Measurements from ENCODE around the gene CHST15.

Gene CHST15

DNA sequence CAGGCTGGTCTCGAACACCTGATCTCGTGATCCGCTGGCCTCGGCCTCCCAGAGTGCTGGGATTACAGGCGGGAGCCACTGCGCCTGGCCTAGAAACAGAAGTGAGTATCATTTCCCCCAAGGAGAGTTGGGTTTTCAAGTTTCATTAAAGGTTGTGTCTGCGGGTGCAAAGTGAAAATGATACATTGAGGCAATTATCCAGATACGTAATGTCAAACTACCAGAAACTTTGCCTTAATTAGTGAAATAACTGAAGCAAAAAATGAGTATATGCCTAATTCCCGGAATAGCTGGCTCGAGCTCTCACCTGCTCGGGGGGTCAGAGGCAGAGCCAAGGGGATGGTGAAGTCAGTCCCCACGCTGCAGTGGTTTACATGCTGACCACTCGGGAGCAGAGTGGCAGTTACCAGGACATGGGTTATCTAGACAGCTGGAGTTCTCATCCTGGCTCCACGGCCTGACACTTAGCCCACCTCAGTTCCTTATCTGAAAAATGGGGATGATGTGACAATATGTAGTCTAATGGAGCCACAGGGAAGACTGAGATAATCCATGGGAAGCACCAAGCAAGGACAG is 25.5 kb downstream of the CHST15 start:
- CTCF ChIA-PET: no interaction called here
- no peak overlapping the region for H3K4me3 ChIP-seq (ENCODE audit: low read depth, low read length)
- POLR2A ChIA-PET: no interaction called here
- no peak for DNase-seq (ENCODE audit: low read depth, low spot score)
- TF ChIP-seq, protein P1, sequence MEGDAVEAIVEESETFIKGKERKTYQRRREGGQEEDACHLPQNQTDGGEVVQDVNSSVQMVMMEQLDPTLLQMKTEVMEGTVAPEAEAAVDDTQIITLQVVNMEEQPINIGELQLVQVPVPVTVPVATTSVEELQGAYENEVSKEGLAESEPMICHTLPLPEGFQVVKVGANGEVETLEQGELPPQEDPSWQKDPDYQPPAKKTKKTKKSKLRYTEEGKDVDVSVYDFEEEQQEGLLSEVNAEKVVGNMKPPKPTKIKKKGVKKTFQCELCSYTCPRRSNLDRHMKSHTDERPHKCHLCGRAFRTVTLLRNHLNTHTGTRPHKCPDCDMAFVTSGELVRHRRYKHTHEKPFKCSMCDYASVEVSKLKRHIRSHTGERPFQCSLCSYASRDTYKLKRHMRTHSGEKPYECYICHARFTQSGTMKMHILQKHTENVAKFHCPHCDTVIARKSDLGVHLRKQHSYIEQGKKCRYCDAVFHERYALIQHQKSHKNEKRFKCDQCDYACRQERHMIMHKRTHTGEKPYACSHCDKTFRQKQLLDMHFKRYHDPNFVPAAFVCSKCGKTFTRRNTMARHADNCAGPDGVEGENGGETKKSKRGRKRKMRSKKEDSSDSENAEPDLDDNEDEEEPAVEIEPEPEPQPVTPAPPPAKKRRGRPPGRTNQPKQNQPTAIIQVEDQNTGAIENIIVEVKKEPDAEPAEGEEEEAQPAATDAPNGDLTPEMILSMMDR (IDR thresholded peaks at IDR 0.05; ENCODE audit: insufficient read depth, low read length, missing control alignments): no peak

DNA sequence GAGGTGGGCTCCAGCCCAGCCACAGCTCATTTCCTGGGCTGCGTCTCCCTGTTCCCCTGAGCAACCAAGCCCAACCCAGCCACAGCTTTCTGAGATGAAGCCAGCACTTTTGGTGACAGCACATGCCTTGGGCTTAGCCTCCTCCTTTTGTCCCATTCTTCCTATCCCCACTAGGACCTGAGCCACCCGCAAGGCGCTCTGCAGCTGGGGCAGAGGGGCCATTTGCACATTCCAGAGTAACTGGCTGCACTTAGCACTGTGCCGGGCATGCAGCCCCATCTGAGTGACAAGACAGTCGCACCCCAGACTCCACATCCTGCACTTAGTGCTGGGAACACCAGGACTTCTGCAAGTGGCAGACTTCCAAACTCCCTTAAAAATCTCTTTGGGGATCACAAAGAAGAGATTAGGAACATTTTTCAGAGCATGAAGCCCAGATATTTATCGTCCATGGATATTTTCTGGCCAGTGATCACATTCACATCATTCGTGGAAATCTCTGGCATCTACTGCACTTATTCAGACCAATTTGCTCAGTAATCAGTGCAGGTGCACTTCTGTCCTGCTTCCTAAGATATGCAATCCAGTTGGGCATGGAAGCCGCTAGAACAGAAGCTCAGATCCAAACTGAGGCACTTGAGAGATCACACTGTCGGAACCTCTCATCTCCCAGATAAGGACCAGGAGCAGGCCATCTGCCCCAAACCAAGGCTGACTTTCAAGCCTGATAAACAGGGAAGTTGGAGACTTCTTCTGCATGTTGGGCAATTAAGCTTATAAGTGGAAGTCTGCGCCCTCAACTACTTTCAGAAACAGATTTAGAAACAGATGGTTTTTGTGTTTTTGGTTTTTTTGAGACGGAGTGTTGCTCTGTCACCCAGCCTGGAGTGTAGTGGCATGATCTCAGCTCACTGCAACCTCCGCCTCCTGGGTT is 26.4 kb downstream of the CHST15 start:
- CTCF ChIA-PET: no interaction called here
- TF ChIP-seq, protein P1 (IDR thresholded peaks at IDR 0.05; ENCODE audit: insufficient read depth, low read length, missing control alignments): no peak
- H3K4me3 ChIP-seq (ENCODE audit: low read depth, low read length): no peak overlapping the region
- DNase-seq (ENCODE audit: low read depth, low spot score): no peak
- POLR2A ChIA-PET: no interaction called here

DNA sequence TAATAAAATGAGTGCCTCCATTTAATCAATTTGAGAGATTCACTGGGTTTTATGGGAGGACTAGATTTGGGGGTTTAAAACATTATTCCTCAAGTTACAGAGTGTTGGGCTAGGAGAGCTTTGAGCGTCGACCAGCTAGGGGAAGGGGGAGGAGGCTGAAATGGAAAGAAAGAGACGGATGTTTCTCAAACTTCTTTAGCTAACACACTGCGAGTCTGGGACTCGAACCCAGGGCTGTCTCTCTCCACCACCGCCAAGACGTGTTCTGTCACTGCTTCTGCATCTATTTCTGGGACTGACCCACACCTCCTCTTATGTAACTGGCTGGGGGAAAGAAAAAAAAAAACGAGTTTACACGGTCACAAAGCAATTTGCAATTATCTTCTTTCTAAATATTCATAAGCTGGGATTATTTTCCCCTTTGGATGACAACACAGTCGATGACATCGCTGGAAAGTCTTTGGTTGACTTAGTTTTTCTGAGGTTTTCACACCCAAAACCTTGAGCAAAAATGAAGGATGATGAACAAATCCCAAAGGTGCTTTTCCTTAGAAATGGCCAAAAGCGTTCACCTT is 27.2 kb downstream of the CHST15 start:
- TF ChIP-seq, protein P1 (IDR thresholded peaks at IDR 0.05; ENCODE audit: insufficient read depth, low read length, missing control alignments): no peak
- ChIA-PET POLR2A (no interaction called here), CTCF (no interaction called here)
- no peak for DNase-seq (ENCODE audit: low read depth, low spot score)
- H3K4me3 ChIP-seq (ENCODE audit: low read depth, low read length): no peak overlapping the region

DNA sequence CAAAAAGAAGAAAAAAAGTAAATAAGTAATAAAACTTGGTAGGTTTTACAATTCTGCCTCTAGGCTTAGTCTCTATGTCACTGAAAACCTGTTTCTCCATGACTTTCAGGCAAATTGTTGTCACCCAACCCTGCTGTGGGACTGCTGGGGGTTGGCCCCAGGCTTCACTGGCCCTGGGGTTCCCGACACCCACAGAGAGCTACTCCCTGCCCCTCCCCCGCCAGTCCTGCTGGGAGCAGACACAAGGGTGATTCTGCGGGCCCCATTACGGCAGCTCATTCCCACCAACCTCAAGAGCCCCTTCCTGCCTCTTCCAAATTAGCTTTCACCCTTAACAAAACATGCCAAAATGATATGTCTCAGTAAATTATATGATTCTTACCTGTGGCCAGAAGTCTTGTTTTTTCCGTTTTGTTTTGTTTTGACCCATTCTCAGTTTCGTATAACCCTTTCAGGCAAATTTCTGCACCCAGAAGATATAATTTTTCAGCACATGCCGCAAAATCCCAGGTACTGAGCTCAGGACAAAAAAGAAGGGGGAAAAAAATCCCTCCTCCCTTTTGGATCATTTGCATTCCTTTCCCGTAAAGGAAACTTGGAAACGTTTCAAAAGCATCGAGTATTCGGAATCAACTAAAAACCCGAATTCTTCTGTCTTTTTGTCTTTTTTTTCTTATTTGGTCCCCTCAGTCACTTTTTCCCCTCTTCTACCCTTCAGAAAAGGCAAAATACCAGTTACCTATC is 27.8 kb downstream of the CHST15 start:
- H3K4me3 ChIP-seq (ENCODE audit: low read depth, low read length): no peak overlapping the region
- DNase-seq (ENCODE audit: low read depth, low spot score): no peak
- CTCF ChIA-PET: no interaction called here
- POLR2A ChIA-PET: no interaction called here
- TF ChIP-seq, protein P1 (IDR thresholded peaks at IDR 0.05; ENCODE audit: insufficient read depth, low read length, missing control alignments): no peak

DNA sequence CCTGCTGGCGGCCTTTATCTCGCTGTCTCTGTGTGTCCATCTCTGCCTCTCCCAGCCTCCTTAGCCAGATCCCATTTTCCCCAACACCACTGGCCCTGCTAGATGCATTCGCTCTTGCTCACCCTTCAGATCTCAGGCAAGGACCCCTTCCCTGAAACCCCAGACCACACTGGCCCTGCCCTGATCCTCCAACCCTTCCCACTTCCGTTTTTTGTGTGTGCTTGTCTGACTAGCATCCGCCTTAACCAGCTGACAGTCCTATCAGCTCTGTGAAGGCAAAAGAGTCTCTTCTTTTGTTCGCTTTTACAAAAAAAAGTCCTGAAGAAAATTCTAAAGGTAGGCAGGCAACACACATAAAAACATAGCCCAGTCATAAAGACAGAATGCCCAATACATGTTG is 28.7 kb downstream of the CHST15 start:
- TF ChIP-seq, protein P1 (IDR thresholded peaks at IDR 0.05; ENCODE audit: insufficient read depth, low read length, missing control alignments): no peak
- DNase-seq (ENCODE audit: low read depth, low spot score): no peak
- ChIA-PET CTCF (no interaction called here), POLR2A (no interaction called here)
- H3K4me3 ChIP-seq (ENCODE audit: low read depth, low read length): no peak overlapping the region

All from AG04449 (cell line).